ENCODE data around the gene CPAMD8.

CPAMD8 gene

GRCh38 chr19:17048885-17049453 lies 22.4 kb upstream of the CPAMD8 start:
- ChIA-PET POLR2A (no interaction called here), CTCF (interaction anchor here (1.6 kb wide), 1 partner anchor 18 kb away, joined by 3 read pairs; no protein-coding TSS in a partner anchor)
- DNase-seq (ENCODE audit: extremely low spot score), result no peak
- TF ChIP-seq CTCF (IDR thresholded peaks at IDR 0.05; ENCODE audit: control extremely low read depth, extremely low read depth, low read depth, missing control alignments), result no peak

- CTCF ChIA-PET, result no interaction called here
- DNase-seq (ENCODE audit: extremely low spot score), result no peak
- POLR2A ChIA-PET, result no interaction called here
- no peak for TF ChIP-seq CTCF (IDR thresholded peaks at IDR 0.05; ENCODE audit: control extremely low read depth, extremely low read depth, low read depth, missing control alignments)
These were observed 19.4 kb upstream of the CPAMD8 start for GRCh38 chr19:17045907-17046502.

GRCh38 chr19:17043744-17044143 lies 17.1 kb upstream of the CPAMD8 start:
- DNase-seq (ENCODE audit: extremely low spot score), result no peak
- ChIA-PET POLR2A (no interaction called here), CTCF (interaction anchor here (2.2 kb wide), 1 partner anchor 8 kb away, joined by 10 read pairs; no protein-coding TSS in a partner anchor)
- no peak for TF ChIP-seq CTCF (IDR thresholded peaks at IDR 0.05; ENCODE audit: control extremely low read depth, extremely low read depth, low read depth, missing control alignments)

GRCh38 chr19:17041976-17042375 lies 15.4 kb upstream of the CPAMD8 start:
- ChIA-PET POLR2A (no interaction called here), CTCF (interaction anchor here (2.2 kb wide), 1 partner anchor 10 kb away, joined by 10 read pairs; no protein-coding TSS in a partner anchor)
- no peak for DNase-seq (ENCODE audit: extremely low spot score)
- no peak for TF ChIP-seq CTCF (IDR thresholded peaks at IDR 0.05; ENCODE audit: control extremely low read depth, extremely low read depth, low read depth, missing control alignments)

- CTCF ChIA-PET, result no interaction called here
- POLR2A ChIA-PET, result no interaction called here
- DNase-seq (ENCODE audit: extremely low spot score), result no peak
- no peak for TF ChIP-seq CTCF (IDR thresholded peaks at IDR 0.05; ENCODE audit: control extremely low read depth, extremely low read depth, low read depth, missing control alignments)
These were observed 11.4 kb upstream of the CPAMD8 start for GRCh38 chr19:17037966-17038500.

GRCh38 chr19:17037184-17037583 lies 10.6 kb upstream of the CPAMD8 start:
- ChIA-PET CTCF (no interaction called here), POLR2A (no interaction called here)
- TF ChIP-seq CTCF (IDR thresholded peaks at IDR 0.05; ENCODE audit: control extremely low read depth, extremely low read depth, low read depth, missing control alignments), result no peak
- DNase-seq (ENCODE audit: extremely low spot score), result no peak

Measured in GM10248 (cell line).